Measurements from ENCODE around the gene NPIPA5. TPM values are rescaled to one million over a fixed set of nuclear protein-coding genes. Genes with fewer than 3 reads are reported as not detected.
"Not testable (repeated sequence)": the region's sequence is repeated elsewhere in the genome, so short reads cannot be mapped to it uniquely, and the experiment has no call there.

Gene NPIPA5
- total RNA-seq, 4 donors from 2014 or later = 2.6 to 21.6 (median 8.5) TPM; not detected in 1

DNA sequence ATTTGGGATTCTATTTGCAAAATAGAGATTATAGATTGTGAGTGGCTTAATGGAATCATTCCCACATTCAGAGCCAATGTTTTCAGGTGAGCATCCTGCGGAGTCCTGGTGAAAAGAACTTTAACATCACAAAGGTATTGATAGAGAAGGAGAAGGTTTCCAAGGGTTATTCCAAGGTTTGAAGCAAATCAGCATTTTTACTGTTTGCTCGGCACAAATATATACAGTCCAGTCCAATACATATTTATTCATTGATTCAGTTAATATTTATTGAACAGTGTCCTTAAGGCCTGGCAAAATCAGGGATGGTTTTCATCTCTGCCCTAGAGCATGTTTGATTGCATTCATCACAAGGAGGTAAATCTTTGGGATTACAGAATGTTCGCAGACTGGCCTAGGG, 23.9 kb upstream of the NPIPA5 start:
- 89% methylated on average over 3 of the region's 3 CpGs for WGBS
- Histone ChIP-seq H3K9me3 (no peaks in the 10 kb centered on the region), H3K36me3 (no peaks in the 10 kb centered on the region), H3K4me3 (no peak overlapping the region), H3K4me1 (peaks cover 15% of the 10 kb centered on the region), H3K27me3 (no peaks in the 10 kb centered on the region), H3K27ac (no peak overlapping the region)
- DNase-seq (ENCODE audit: low spot score in 2 of 2) = no peak
- TF ChIP-seq EP300 (IDR thresholded peaks at IDR 0.05) (no peak), POLR2A (IDR thresholded peaks at IDR 0.05) (no peak), POLR2AphosphoS5 (IDR thresholded peaks at IDR 0.05) (no peak)
- TF ChIP-seq, protein P1, sequence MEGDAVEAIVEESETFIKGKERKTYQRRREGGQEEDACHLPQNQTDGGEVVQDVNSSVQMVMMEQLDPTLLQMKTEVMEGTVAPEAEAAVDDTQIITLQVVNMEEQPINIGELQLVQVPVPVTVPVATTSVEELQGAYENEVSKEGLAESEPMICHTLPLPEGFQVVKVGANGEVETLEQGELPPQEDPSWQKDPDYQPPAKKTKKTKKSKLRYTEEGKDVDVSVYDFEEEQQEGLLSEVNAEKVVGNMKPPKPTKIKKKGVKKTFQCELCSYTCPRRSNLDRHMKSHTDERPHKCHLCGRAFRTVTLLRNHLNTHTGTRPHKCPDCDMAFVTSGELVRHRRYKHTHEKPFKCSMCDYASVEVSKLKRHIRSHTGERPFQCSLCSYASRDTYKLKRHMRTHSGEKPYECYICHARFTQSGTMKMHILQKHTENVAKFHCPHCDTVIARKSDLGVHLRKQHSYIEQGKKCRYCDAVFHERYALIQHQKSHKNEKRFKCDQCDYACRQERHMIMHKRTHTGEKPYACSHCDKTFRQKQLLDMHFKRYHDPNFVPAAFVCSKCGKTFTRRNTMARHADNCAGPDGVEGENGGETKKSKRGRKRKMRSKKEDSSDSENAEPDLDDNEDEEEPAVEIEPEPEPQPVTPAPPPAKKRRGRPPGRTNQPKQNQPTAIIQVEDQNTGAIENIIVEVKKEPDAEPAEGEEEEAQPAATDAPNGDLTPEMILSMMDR (IDR thresholded peaks at IDR 0.05) = no peak

DNA sequence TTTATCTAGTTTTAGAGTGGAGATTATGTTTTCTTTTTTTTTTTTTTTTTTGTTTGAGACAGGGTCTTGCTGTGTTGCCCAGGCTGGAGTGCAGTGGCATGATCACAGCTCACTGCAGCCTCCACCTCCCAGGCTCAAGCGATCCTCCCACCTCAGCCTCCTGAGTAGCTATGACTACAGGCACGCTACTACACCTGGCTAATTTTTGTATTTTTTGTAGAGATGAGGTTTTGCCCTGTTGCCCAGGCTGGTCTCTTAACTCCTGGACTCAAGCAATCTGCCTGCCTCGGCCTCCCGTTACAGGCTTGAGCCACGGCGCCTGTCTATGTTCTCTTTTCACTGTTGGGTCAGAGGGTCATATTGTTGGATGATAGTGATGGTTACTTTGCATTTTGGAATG, 22.2 kb upstream of the NPIPA5 start:
- 95% methylated on average over 6 of the region's 6 CpGs for WGBS

DNA sequence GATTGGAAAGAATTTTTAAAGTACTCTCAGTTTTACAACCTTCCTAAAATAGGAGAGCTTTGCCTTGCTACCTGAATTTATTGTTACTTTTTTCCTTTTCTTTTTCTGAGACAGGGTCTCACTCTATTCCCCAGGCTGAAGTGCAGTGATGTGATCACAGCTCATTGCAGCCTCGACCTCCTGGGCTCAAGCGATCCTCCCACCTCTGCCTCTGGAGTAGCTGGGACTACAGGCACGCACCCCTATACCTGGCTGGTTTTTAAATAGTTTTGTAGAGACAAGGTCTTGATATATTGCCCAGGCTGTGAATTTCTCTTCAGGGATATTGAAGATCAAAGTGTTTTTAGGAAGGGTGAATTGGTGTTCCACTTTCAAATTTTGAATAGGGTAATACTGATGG, 21.2 kb upstream of the NPIPA5 start:
- no peak for DNase-seq (ENCODE audit: low spot score in 2 of 2)
- 86% methylated on average over 3 of the region's 3 CpGs for whole genome bisulfite sequencing
- Histone ChIP-seq H3K27ac (peak overlapping the region; percentile 14), H3K4me3 (no peak overlapping the region), H3K4me1 (peaks cover 21% of the 10 kb centered on the region), H3K36me3 (no peaks in the 10 kb centered on the region), H3K27me3 (no peaks in the 10 kb centered on the region), H3K9me3 (no peaks in the 10 kb centered on the region)
- TF ChIP-seq, protein P1 (IDR thresholded peaks at IDR 0.05) = no peak
- TF ChIP-seq POLR2A (IDR thresholded peaks at IDR 0.05) = no peak
- no peak for TF ChIP-seq EP300 (IDR thresholded peaks at IDR 0.05)
- no peak for TF ChIP-seq POLR2AphosphoS5 (IDR thresholded peaks at IDR 0.05)

More for the DNA sequence above, 22.2 kb upstream of the NPIPA5 start:
- H3K9me3 ChIP-seq; H3K36me3 ChIP-seq; DNase-seq (ENCODE audit: low spot score in 2 of 2); H3K4me3 ChIP-seq; H3K27me3 ChIP-seq; H3K27ac ChIP-seq: not testable (repeated sequence)
- H3K4me1 ChIP-seq = peaks cover 25% of the 10 kb centered on the region

DNA sequence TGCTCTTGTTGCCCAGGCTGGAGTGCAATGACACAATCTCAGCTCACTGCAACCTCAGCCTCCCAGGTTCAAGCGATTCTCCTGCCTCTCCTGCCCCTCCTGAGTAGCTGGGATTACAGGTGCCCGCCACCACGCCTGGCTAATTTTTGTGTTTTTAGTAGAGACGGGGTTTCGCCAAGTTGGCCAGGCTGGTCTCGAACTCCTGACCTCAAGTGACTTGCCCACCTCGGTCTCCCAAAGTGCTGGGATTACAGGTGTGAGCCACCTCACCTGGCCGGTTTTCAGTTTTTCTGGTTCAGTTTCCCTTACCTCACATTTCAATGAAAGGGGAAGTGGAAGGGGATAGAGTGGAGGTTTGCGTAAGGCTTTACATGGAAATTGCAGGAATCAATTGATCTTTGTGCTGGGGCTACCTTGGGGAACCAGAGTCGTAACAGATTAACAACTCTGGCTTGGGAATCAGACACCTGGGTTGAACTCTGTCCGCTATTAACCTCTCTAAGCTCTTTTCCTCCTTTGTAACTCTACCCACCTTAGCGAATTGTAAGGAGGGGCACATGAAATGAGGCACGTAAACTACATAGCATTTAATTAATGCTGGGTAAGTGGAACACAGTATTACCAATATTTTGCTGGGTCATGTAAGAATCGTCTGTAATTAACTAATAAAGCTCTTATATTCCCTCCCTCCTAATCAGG, 20.7 kb upstream of the NPIPA5 start:
- Histone ChIP-seq H3K27me3 (no peaks in the 10 kb centered on the region), H3K36me3 (no peaks in the 10 kb centered on the region), H3K4me1 (peaks cover 16% of the 10 kb centered on the region), H3K9me3 (no peaks in the 10 kb centered on the region), H3K4me3 (no peak overlapping the region), H3K27ac (peak overlapping the region; percentile 14)
- no peak for DNase-seq (ENCODE audit: low spot score in 2 of 2)
- no peak for TF ChIP-seq POLR2A (IDR thresholded peaks at IDR 0.05)
- no peak for TF ChIP-seq EP300 (IDR thresholded peaks at IDR 0.05)
- TF ChIP-seq POLR2AphosphoS5 (IDR thresholded peaks at IDR 0.05) = no peak
- TF ChIP-seq, protein P1 (IDR thresholded peaks at IDR 0.05) = no peak
- WGBS = 76% methylated on average over 14 of the region's 14 CpGs

DNA sequence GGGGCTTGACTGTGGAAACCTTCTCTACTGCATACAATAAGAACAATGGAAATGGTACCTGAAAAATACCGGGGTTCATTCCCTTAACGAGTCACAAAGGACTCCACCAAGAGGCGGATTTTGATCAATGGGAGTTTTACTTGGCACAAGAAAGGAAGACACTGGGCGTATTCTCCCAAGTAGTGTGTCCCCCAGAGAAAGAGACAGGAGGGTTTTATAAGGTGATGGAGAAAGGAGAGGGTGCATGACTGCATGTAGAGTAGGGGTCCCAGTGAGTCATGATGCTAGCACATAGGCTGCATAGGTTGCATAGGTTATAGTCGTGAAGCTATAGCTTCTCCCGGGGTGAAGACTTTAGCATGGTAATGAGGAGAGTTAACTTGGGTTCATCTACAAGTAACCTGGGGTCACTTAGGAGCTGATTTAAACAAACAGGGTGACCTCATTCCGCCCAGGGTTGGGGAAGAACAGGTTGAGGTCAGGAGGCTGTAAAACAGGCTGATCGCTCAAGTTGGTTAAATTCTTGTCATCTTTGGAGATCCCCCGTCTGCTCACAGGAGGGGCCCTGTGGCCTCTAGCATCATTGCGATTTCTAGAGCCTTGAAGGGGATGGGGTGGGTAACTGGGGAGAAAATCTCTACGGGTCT, 19.0 kb upstream of the NPIPA5 start:
- H3K9me3 ChIP-seq = no peaks in the 10 kb centered on the region
- no peaks in the 10 kb centered on the region for H3K36me3 ChIP-seq
- WGBS = 93% methylated on average over 11 of the region's 11 CpGs
- H3K27me3 ChIP-seq = no peaks in the 10 kb centered on the region
- no peak overlapping the region for H3K4me3 ChIP-seq
- peak overlapping the region; percentile 67 for H3K27ac ChIP-seq
- TF ChIP-seq POLR2A (IDR thresholded peaks at IDR 0.05) = no peak
- no peak for TF ChIP-seq EP300 (IDR thresholded peaks at IDR 0.05)
- DNase-seq (ENCODE audit: low spot score in 2 of 2) = no peak
- peaks cover 11% of the 10 kb centered on the region for H3K4me1 ChIP-seq

DNA sequence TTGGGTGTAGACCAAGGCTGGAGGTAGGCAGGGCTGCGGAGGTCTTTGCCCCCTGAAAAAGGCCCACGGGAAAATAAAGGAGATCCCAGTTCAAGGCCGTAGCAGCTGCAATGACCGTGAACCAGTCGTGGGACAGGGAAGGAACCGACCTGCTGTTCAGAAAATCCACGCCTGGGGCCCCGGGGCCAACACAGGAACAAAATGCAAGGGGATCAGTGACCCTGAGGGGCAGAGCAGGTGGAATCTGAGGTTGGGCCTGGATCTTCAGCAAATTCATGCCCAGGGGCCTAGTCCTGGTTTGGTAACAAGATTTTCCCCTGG, 18.4 kb upstream of the NPIPA5 start:
- not testable (repeated sequence) for H3K27me3 ChIP-seq; H3K9me3 ChIP-seq; DNase-seq (ENCODE audit: low spot score in 2 of 2); H3K36me3 ChIP-seq
- Histone ChIP-seq H3K4me3 (peak overlapping the region; percentile 63), H3K4me1 (peaks cover 11% of the 10 kb centered on the region), H3K27ac (peak overlapping the region; percentile 67)
- 88% methylated on average over 8 of the region's 8 CpGs for WGBS

DNA sequence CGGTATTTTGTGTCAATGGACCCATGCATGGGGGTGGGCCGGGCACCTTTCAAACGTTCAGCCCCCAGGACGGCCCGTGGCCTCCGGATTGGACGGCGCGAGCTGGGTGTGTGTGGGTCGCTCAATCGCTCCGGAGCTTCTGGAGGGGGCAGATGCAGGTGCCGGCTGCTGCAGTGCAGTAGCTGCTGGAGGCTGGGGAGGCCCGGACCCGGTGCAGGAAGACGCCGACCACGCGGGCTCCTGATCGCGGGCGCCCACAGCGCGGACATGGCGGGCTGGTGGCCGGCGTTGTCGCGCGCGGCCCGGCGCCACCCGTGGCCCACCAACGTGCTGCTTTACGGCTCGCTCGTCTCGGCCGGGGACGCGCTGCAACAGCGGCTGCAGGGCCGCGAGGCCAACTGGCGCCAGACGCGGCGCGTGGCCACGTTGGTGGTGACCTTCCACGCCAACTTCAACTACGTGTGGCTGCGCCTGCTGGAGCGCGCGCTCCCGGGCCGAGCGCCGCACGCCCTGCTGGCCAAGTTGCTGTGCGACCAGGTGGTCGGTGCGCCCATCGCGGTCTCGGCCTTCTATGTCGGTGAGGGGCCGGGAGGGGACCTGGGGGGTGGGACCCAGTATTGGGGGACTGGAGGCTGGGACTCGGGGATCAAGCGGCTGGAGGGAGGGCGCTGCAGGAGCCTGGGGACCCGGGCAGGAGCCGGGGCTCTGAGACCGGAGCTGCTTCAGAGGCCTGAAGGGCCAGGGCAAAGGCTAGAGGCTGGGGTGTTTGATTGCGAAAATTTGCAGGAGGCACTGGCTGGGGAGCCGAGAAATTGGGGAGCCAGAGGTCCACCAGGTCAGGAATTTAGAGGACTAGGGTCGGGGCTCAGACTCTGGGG, 17.8 kb upstream of the NPIPA5 start, which contains the start of gene MPV17L:
MPV17L (plus strand) TSS at position 124 of the 878 bp plus-strand sequence; CDS start at position 268, 144 bp downstream.
- not testable (repeated sequence) for H3K36me3 ChIP-seq, H3K27me3 ChIP-seq, H3K9me3 ChIP-seq
- peaks cover 11% of the 10 kb centered on the region for H3K4me1 ChIP-seq
- DNase-seq (ENCODE audit: low spot score in 2 of 2) = peak; percentile 64 to 81
- 16% methylated on average over 19 of the region's 79 CpGs for WGBS
- peak within 1 kb of the TSS; percentile 67 for H3K27ac ChIP-seq
- H3K4me3 ChIP-seq = peak within 1 kb of the TSS; percentile 63

DNA sequence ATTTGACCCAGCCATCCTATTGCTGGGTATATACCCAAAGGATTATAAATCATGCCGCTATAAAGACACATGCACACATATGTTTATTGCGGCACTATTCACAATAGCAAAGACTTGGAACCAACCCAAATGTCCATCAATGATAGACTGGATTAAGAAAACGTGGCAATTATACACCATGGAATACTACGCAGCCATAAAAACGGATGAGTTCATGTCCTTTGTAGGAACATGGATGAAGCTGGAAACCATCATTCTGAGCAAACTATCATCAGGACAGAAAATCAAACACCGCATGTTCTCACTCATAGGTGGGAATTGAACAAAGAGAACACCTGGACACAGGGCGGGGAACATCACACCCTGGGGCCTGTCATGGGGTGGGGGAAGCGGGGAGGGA, 14.9 kb upstream of the NPIPA5 start:
- WGBS = 92% methylated on average over 7 of the region's 8 CpGs
- not testable (repeated sequence) for DNase-seq (ENCODE audit: low spot score in 2 of 2); H3K9me3 ChIP-seq; H3K27me3 ChIP-seq; H3K36me3 ChIP-seq; H3K27ac ChIP-seq; H3K4me3 ChIP-seq
- peaks cover 11% of the 10 kb centered on the region for H3K4me1 ChIP-seq

DNA sequence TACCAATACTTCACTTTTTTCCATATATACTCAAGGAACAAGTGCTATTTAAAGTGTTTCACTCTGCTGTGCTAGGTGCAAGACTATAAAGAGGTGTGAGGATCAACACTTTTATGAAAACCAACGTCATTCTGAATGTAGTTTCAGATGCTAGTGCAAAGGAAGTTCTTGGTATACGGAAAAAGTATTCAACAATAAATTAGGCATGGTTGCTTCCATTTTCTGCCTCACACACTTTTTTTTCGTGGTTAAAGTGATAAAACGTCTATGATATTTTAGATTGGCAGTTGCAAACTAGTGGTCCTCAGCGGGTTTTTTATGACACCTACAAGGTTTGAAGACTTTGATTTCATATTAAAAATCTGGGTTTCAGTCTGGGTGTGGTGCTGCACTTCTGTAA, 11.8 kb upstream of the NPIPA5 start:
- H3K36me3 ChIP-seq; H3K4me3 ChIP-seq; H3K4me1 ChIP-seq; DNase-seq (ENCODE audit: low spot score in 2 of 2); H3K9me3 ChIP-seq; H3K27ac ChIP-seq; H3K27me3 ChIP-seq: not testable (repeated sequence)
- 87% methylated on average over 5 of the region's 5 CpGs for WGBS

DNA sequence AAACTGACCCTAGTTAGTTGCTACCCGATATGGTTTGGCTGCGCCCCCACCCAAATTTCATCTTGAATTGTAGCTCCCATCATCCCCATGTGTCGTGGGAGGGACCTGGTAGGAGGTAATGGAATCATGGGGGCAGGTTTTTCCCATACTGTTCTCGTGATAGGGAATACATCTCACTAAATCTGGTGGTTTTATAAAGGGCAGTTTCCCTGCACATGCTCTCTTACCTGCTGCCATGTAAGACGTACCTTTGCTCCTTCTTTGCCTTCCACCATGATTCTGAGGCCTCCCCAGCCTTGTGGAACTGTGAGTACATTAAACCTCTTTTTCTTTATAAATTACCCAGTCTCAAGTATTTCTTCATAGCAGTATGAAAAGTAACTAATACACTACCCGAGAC, 10.0 kb upstream of the NPIPA5 start:
- H3K27me3 ChIP-seq; H3K9me3 ChIP-seq; H3K27ac ChIP-seq; DNase-seq (ENCODE audit: low spot score in 2 of 2); H3K4me3 ChIP-seq; H3K36me3 ChIP-seq; H3K4me1 ChIP-seq: not testable (repeated sequence)
- WGBS = 86% methylated on average over 6 of the region's 6 CpGs

Data from suprapubic skin (tissue), 4 donors.